Measurements from ENCODE around the gene ATP5F1D. TPM values are rescaled to one million over a fixed set of nuclear protein-coding genes. Genes with fewer than 3 reads are reported as not detected.

ATP5F1D gene
- total and polyA plus RNA-seq, 2 of the 13 experiments (the other 11 are each of a cell fraction or from before 2014, with no cell fraction given): 39.4 to 78.7 TPM

- ATAC-seq: no peak
- in situ Hi-C loops (cut with HindIII; ENCODE audit: extremely low pct_ligation_motif_present, low pct_unique_long_range_greater_than_20kb): no loop called here
- peak overlapping the region; percentile 71 for H3K9ac ChIP-seq (ENCODE audit: insufficient read depth, low read depth, low read length)
- no peak for DNase-seq (ENCODE audit: low spot score)
- no peaks in the 10 kb centered on the region for H3K9me3 ChIP-seq (ENCODE audit: low read length)
- ChIA-PET CTCF (ENCODE audit: low intra/inter-chr PET ratio, low total read pairs) (no interaction called here), POLR2A (interaction anchor here (1.4 to 1.7 kb wide), 3 partner anchors 12 to 19 kb away, joined by 4 to 8 read pairs (median 4); partner anchors contain the start of genes CIRBP and FAM174C)
- intact Hi-C loops (cut with micrococcal nuclease; ENCODE audit: unreplicated experiment): no loop called here
- peaks cover 0 to 3% of the 10 kb centered on the region in 2 experiments; a peak in 1 of 5 replicates for H3K36me3 ChIP-seq (replicated peaks in 1 of 2; ENCODE audit: control insufficient read depth in 1 of 2, insufficient read depth in 2 of 2, low read length in 2 of 2)
- WGBS (ENCODE audit: low lambda C conversion rate): 18% methylated on average over 10 of the region's 55 CpGs
- peak overlapping the region; percentile 81 for H3K4me2 ChIP-seq (ENCODE audit: low read depth, low read length)
- H3K4me3 ChIP-seq (replicated peaks in 1 of 3; ENCODE audit: insufficient read depth in 1 of 3, low read depth in 2 of 3, low read length in 3 of 3): peak overlapping the region; percentile 75 to 89 (median 82); a peak in 5 of 6 replicates
- H3K79me2 ChIP-seq (ENCODE audit: insufficient read depth, low read length): peaks cover 45% of the 10 kb centered on the region
- no TSS peak for BruUV-seq (replicated peaks)
- H3K27me3 ChIP-seq (ENCODE audit: control insufficient read depth in 1 of 2, insufficient read depth in 2 of 2, low read length in 2 of 2): no peaks in the 10 kb centered on the region; a peak in 1 of 5 replicates
- H3K4me1 ChIP-seq (ENCODE audit: insufficient read depth, low read length): peaks cover 84% of the 10 kb centered on the region
- no peak overlapping the region for H2AFZ ChIP-seq (ENCODE audit: low read length)
- no peaks in the 10 kb centered on the region for H4K20me1 ChIP-seq (ENCODE audit: insufficient read depth, low read length)
- no peak for FAIRE-seq
- H3K27ac ChIP-seq (ENCODE audit: extremely low read length, insufficient read depth, low read length): peak overlapping the region; percentile 12
- TF ChIP-seq ZNF235 (CRISPR knock-in tag; IDR thresholded peaks at IDR 0.05; ENCODE audit: borderline replicate concordance) (no peak), ZNF598 (CRISPR knock-in tag; IDR thresholded peaks at IDR 0.05; ENCODE audit: borderline replicate concordance) (0 out of 2 replicates have a peak, but pooled peaks have one; percentile 22), ZMYM3 (CRISPR knock-in tag; IDR thresholded peaks at IDR 0.05) (0 out of 2 replicates have a peak, but pooled peaks have one; percentile 7), ARHGAP35 (CRISPR knock-in tag; IDR thresholded peaks at IDR 0.05; ENCODE audit: borderline replicate concordance) (0 out of 2 replicates have a peak, but pooled peaks have one; percentile 36), ZNF605 (CRISPR knock-in tag; IDR thresholded peaks at IDR 0.05) (peak; percentile 44; the same call in 1 of the 2 replicates), ZNF691 (CRISPR knock-in tag; IDR thresholded peaks at IDR 0.05; ENCODE audit: borderline replicate concordance, low read depth) (no peak), ZNF687 (CRISPR knock-in tag; IDR thresholded peaks at IDR 0.05) (peak; percentile 85), ZNF883 (CRISPR knock-in tag; IDR thresholded peaks at IDR 0.05; ENCODE audit: not compliant biosample characterization) (peak; percentile 51), XRCC5 (optimal IDR thresholded peaks at IDR 0.05; ENCODE audit: low read length) (peak; percentile 29), ZSCAN30 (CRISPR knock-in tag; IDR thresholded peaks at IDR 0.05) (no peak), RELA (CRISPR knock-in tag; IDR thresholded peaks at IDR 0.05) (no peak), ZNF891 (CRISPR knock-in tag; IDR thresholded peaks at IDR 0.05) (0 out of 2 replicates have a peak, but pooled peaks have one; percentile 37), GABPB1 (CRISPR knock-in tag; IDR thresholded peaks at IDR 0.05) (peak; percentile 35; the same call in 1 of the 2 replicates), TAF15 (IDR thresholded peaks at IDR 0.05; ENCODE audit: low read depth, low read length, poor library complexity, severe bottlenecking) (peak; percentile 2), ZBTB38 (CRISPR knock-in tag; IDR thresholded peaks at IDR 0.05) (peak; percentile 88), NR2F6 (IDR thresholded peaks at IDR 0.05) (no peak), NR2F6 (CRISPR knock-in tag; IDR thresholded peaks at IDR 0.05) (no peak), RBFOX2 (IDR thresholded peaks at IDR 0.05; ENCODE audit: low read depth, low read length) (peak; percentile 50; the same call in 1 of the 2 replicates)
- TF ChIP-seq, protein P1, sequence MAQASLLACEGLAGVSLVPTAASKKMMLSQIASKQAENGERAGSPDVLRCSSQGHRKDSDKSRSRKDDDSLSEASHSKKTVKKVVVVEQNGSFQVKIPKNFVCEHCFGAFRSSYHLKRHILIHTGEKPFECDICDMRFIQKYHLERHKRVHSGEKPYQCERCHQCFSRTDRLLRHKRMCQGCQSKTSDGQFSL (CRISPR knock-in tag; IDR thresholded peaks at IDR 0.05): no peak
Observed at GRCh38 chr19:1287354-1288225, 46.0 kb downstream of the ATP5F1D start.

Data from HepG2 (cell line).